Fibroblast of villous mesenchyme (primary cell): ENCODE data around the gene NKX6-1. TPM values are rescaled to one million over a fixed set of nuclear protein-coding genes. Genes with fewer than 3 reads are reported as not detected.

ENCODE experiments used
- DNase-seq: peaks from one replicate; pipeline ENCODE4 v3.0.0-alpha.2; 2010; ENCODE audit warnings: low read depth
- H3K4me3 ChIP-seq: 2 replicates; pipeline ENCODE4 v1.5.1; 2011; ENCODE audit warnings: low read depth, mild to moderate bottlenecking, low read length
- total RNA-seq: library from RNA; depleted of rRNA; stranded (reverse); fragments of >200 nt; gene quantifications from 2 replicates; pipeline ENCODE4 v1.2.3, GENCODE V29; 2012
- TF ChIP-seq, protein P1 (sequence below): IDR thresholded peaks from 2 replicates; pipeline ENCODE4 v1.5.1; 2012; ENCODE audit warnings: low read depth, mild to moderate bottlenecking, low read length; ENCODE audit not compliant: insufficient read depth

Gene NKX6-1
- total RNA-seq, 1 donor, result not detected

DNA sequence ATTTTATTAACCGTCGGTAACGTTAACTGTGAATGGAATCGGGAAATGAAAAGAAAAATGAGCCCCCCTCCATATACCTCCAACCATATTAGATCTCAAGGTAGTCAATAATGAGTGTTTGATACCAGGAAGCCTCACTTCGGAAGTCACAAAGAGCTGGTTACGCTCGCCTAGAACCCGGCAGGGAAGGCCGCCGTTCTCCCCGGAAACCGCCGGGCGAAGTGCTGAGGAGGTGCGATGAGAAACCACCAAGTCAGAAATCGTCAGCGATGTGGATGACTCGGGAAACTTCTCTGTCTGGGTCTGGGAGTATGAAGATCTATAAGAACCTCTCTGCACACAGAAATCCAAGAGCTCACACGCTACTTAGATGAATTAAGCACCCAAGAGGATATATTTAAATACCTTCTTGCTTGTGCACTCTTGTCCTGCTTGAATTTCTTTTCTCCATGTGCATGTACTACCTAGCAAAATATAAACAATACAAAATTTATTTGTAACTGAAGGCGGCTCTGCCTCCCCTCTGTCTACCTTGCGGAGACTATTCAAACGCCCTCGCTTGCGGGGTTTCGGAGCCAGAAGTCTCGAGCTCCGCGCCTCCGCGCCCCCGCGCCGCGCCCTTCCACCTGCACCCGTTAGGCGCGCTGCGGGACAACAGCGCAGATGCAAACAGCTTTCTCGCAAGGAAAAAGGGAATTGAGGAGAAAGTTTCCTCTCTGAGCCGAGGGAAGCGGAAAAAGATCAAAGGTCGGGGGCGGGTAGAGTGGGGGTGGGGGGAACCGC lies 17.8 kb downstream of the NKX6-1 start:
- TF ChIP-seq, protein P1, sequence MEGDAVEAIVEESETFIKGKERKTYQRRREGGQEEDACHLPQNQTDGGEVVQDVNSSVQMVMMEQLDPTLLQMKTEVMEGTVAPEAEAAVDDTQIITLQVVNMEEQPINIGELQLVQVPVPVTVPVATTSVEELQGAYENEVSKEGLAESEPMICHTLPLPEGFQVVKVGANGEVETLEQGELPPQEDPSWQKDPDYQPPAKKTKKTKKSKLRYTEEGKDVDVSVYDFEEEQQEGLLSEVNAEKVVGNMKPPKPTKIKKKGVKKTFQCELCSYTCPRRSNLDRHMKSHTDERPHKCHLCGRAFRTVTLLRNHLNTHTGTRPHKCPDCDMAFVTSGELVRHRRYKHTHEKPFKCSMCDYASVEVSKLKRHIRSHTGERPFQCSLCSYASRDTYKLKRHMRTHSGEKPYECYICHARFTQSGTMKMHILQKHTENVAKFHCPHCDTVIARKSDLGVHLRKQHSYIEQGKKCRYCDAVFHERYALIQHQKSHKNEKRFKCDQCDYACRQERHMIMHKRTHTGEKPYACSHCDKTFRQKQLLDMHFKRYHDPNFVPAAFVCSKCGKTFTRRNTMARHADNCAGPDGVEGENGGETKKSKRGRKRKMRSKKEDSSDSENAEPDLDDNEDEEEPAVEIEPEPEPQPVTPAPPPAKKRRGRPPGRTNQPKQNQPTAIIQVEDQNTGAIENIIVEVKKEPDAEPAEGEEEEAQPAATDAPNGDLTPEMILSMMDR, result no peak
- no peak for DNase-seq
- H3K4me3 ChIP-seq, result no peak overlapping the region

- TF ChIP-seq, protein P1, result no peak
- no peak overlapping the region for H3K4me3 ChIP-seq
- no peak for DNase-seq
Observed at GRCh38 chr4:84480082-84480481, 19.0 kb downstream of the NKX6-1 start.

DNA sequence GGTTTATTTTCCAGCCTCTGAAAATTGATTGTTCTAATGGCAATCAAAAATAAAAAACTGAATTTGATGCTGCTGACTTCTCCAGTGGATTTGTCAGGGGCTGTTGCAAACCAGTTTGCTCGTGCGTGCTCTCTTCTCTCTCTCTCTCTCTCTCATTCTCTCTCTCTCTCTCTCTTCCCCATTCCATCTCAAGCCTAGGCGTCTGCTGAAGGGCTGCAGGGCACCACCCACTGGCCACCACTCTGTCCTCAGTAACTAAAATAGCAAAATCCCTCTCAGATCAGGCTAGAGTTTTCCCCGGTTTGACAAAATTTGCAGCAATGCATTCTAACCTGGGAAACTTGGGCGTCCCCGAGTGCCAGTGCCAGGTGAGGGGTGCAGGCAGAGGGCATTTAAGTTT lies 19.4 kb downstream of the NKX6-1 start:
- no peak overlapping the region for H3K4me3 ChIP-seq
- no peak for DNase-seq
- TF ChIP-seq, protein P1, result no peak

- no peak for DNase-seq
- H3K4me3 ChIP-seq, result no peak overlapping the region
- TF ChIP-seq, protein P1, result no peak
Observed at GRCh38 chr4:84477738-84478137, 21.4 kb downstream of the NKX6-1 start.

- TF ChIP-seq, protein P1, result no peak
- DNase-seq, result no peak
- H3K4me3 ChIP-seq, result no peak overlapping the region
Observed at GRCh38 chr4:84474107-84474506, 25.0 kb downstream of the NKX6-1 start.

DNA sequence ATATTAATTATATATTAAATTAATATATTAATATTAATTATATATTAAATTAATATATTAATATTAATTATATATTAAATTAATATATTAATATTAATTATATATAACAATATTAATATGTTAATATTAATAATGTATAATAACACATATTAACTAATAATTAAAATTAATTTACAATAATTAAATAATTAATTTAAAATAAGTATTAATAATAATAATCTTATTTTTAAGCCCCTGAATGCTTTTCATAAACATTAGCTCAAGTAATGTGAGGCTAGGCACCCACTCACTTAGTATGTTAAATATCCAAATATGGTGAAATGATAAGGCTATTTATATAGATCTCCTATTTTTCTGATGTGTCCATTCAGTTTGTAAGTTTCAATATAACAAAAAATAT lies 26.9 kb downstream of the NKX6-1 start:
- TF ChIP-seq, protein P1, result no peak
- DNase-seq, result no peak
- no peak overlapping the region for H3K4me3 ChIP-seq
